SK-N-SH treated with all-trans-retinoic acid at 6 μM for 48 hours (cell line): ENCODE results near the gene RRAGB.

ENCODE experiments used
- ATAC-seq: fragments of 200-7000 bp; cut with Tn5 transposase; 3 replicates; pipeline ENCODE4 v1.9.1; 2020; ENCODE audit warnings: mild to moderate bottlenecking, moderate library complexity
- ARNTL ChIP-seq: fragments of 450-650 bp; formaldehyde crosslinking; IDR thresholded peaks from 2 replicates; pipeline ENCODE4 v1.5.0; 2020; ENCODE audit warnings: low read depth, mild to moderate bottlenecking, moderate library complexity, borderline replicate concordance
- BACH2 ChIP-seq: fragments of 250-450 bp; sonication (Bioruptor Pico); IDR thresholded peaks from 2 replicates; pipeline ENCODE4 v1.9.0; 2021; ENCODE audit warnings: mild to moderate bottlenecking, borderline replicate concordance
- CSDC2 ChIP-seq: fragments of 250-450 bp; sonication (Bioruptor Pico); IDR thresholded peaks from 2 replicates; pipeline ENCODE4 v1.5.0; 2020; ENCODE audit warnings: mild to moderate bottlenecking, moderate library complexity
- ESRRG ChIP-seq: fragments of 250-450 bp; sonication (Bioruptor Pico); IDR thresholded peaks from 2 replicates; pipeline ENCODE4 v1.6.1; 2021; ENCODE audit warnings: mild to moderate bottlenecking
- GLIS3 ChIP-seq: fragments of 250-450 bp; sonication (Bioruptor Pico); IDR thresholded peaks from 2 replicates; pipeline ENCODE4 v1.5.0; 2020; ENCODE audit warnings: mild to moderate bottlenecking, moderate library complexity
- ISL1 ChIP-seq: fragments of 250-450 bp; sonication (Bioruptor Pico); IDR thresholded peaks from 2 replicates; pipeline ENCODE4 v2.1.2; 2022; ENCODE audit warnings: mild to moderate bottlenecking, moderate library complexity
- OSR1 ChIP-seq: fragments of 250-450 bp; sonication (Bioruptor Pico); IDR thresholded peaks from 2 replicates; pipeline ENCODE4 v1.8.0; 2022; ENCODE audit warnings: moderate library complexity, mild to moderate bottlenecking, inconsistent platforms
- PPARA ChIP-seq: fragments of 250-450 bp; sonication (Bioruptor Pico); IDR thresholded peaks from 2 replicates; pipeline ENCODE4 v1.5.0; 2020; ENCODE audit warnings: mild to moderate bottlenecking, borderline replicate concordance
- RARB ChIP-seq: fragments of 250-450 bp; sonication (Bioruptor Pico); IDR thresholded peaks from 2 replicates; pipeline ENCODE4 v1.8.0; 2021; ENCODE audit warnings: mild to moderate bottlenecking, moderate library complexity
- SNAI2 ChIP-seq: fragments of 250-450 bp; sonication (Bioruptor Pico); IDR thresholded peaks from 2 replicates; pipeline ENCODE4 v1.5.0; 2020; ENCODE audit warnings: mild to moderate bottlenecking, moderate library complexity
- TCF4 ChIP-seq: fragments of 250-450 bp; sonication (Bioruptor Pico); IDR thresholded peaks from 2 replicates; pipeline ENCODE4 v1.8.0; 2021; ENCODE audit warnings: mild to moderate bottlenecking, moderate library complexity, borderline replicate concordance
- TOX ChIP-seq: fragments of 250-450 bp; sonication (Bioruptor Pico); IDR thresholded peaks from 2 replicates; pipeline ENCODE4 v1.8.0; 2021; ENCODE audit warnings: mild to moderate bottlenecking, moderate library complexity, borderline replicate concordance
- ZC3H10 ChIP-seq: fragments of 250-450 bp; sonication (Bioruptor Pico); IDR thresholded peaks from 2 replicates; pipeline ENCODE4 v1.5.1; 2021; ENCODE audit warnings: mild to moderate bottlenecking, moderate library complexity
- ZFP30 ChIP-seq: fragments of 450-650 bp; formaldehyde crosslinking; IDR thresholded peaks from 2 replicates; pipeline ENCODE4 v1.5.0; 2022; ENCODE audit warnings: mild to moderate bottlenecking, moderate library complexity
- ZNF565 ChIP-seq: fragments of 450-650 bp; formaldehyde crosslinking; conservative IDR thresholded peaks from 2 replicates; pipeline ENCODE4 v1.5.0; 2020; ENCODE audit warnings: low read depth, mild to moderate bottlenecking, moderate library complexity
- ZNF70 ChIP-seq: fragments of 450-650 bp; formaldehyde crosslinking; IDR thresholded peaks from 2 replicates; pipeline ENCODE4 v1.5.0; 2020; ENCODE audit warnings: mild to moderate bottlenecking, moderate library complexity
- ZNF8 ChIP-seq: fragments of 450-650 bp; formaldehyde crosslinking; IDR thresholded peaks from 2 replicates; pipeline ENCODE4 v1.5.0; 2020; ENCODE audit warnings: mild to moderate bottlenecking, moderate library complexity
- TF ChIP-seq, protein P1 (sequence below): fragments of 250-450 bp; sonication (Bioruptor Pico); IDR thresholded peaks from 2 replicates; pipeline ENCODE4 v1.8.0; 2020; ENCODE audit warnings: mild to moderate bottlenecking, moderate library complexity, borderline replicate concordance
- TF ChIP-seq, protein P2 (sequence below): fragments of 250-450 bp; sonication (Bioruptor Pico); IDR thresholded peaks from 2 replicates; pipeline ENCODE4 v1.5.1; 2020; ENCODE audit warnings: low read depth, mild to moderate bottlenecking, moderate library complexity
- TF ChIP-seq, protein P3 (sequence below): fragments of 250-450 bp; sonication (Bioruptor Pico); IDR thresholded peaks from 2 replicates; pipeline ENCODE4 v1.5.0; 2020; ENCODE audit warnings: mild to moderate bottlenecking, moderate library complexity
- TF ChIP-seq, protein P4 (sequence below): fragments of 250-450 bp; sonication (Bioruptor Pico); IDR thresholded peaks from 2 replicates; pipeline ENCODE4 v1.8.0; 2021; ENCODE audit warnings: low read depth, mild to moderate bottlenecking, moderate library complexity, borderline replicate concordance

The RRAGB gene

DNA sequence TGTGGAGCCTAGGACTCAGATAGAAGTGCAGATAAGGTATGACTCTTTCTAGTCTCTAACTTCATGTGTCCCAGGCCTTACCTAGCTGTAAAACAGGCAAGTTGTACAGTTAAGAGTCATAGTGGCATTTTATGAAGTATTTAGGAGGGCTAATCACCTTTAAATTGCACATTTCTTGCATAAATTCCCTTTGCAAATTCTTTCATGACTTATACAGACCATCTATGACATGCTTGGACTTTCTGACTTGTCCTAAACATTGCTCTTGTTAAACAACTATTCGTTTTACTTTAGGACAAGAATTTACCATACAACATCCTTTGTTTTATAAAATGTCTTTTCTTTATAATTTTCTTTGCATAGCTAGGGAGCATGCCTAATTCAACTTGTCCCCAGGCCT, 7.8 kb upstream of the RRAGB start:
- TF ChIP-seq TOX (CRISPR knock-in tag) (no peak), SNAI2 (CRISPR knock-in tag) (no peak), ARNTL (CRISPR knock-in tag) (no peak), ESRRG (no peak), OSR1 (CRISPR knock-in tag) (no peak), BACH2 (CRISPR knock-in tag) (no peak), RARB (CRISPR knock-in tag) (no peak), ISL1 (CRISPR knock-in tag) (no peak), TCF4 (CRISPR knock-in tag) (no peak)
- TF ChIP-seq, protein P1, sequence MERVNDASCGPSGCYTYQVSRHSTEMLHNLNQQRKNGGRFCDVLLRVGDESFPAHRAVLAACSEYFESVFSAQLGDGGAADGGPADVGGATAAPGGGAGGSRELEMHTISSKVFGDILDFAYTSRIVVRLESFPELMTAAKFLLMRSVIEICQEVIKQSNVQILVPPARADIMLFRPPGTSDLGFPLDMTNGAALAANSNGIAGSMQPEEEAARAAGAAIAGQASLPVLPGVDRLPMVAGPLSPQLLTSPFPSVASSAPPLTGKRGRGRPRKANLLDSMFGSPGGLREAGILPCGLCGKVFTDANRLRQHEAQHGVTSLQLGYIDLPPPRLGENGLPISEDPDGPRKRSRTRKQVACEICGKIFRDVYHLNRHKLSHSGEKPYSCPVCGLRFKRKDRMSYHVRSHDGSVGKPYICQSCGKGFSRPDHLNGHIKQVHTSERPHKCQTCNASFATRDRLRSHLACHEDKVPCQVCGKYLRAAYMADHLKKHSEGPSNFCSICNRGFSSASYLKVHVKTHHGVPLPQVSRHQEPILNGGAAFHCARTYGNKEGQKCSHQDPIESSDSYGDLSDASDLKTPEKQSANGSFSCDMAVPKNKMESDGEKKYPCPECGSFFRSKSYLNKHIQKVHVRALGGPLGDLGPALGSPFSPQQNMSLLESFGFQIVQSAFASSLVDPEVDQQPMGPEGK (CRISPR knock-in tag) = no peak
- TF ChIP-seq, protein P2, sequence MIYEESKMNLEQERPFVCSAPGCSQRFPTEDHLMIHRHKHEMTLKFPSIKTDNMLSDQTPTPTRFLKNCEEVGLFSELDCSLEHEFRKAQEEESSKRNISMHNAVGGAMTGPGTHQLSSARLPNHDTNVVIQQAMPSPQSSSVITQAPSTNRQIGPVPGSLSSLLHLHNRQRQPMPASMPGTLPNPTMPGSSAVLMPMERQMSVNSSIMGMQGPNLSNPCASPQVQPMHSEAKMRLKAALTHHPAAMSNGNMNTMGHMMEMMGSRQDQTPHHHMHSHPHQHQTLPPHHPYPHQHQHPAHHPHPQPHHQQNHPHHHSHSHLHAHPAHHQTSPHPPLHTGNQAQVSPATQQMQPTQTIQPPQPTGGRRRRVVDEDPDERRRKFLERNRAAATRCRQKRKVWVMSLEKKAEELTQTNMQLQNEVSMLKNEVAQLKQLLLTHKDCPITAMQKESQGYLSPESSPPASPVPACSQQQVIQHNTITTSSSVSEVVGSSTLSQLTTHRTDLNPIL (CRISPR knock-in tag) = no peak

DNA sequence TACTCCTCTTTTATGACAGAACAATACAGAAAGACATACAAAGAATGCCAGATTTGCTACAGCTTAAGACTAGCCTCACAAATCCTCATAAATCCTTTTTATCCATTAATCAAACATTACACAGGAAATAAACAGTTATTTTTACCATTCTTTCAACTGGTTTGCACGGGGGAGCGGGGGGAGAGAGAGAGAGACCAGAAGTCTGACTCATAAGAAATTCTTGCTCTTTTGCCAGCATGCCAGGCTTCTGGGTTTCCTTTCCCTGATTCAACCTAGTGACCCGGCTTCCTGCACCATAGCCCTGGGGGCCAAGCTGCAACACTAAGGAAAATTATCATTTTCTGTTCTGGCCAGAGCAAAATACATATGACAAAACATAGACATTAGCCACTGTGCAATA, 6.8 kb upstream of the RRAGB start:
- TF ChIP-seq TCF4 (CRISPR knock-in tag) (no peak), CSDC2 (CRISPR knock-in tag) (no peak)
- ATAC-seq = peak; percentile 71

More for the DNA sequence above, 7.8 kb upstream of the RRAGB start:
- ATAC-seq = no peak

DNA sequence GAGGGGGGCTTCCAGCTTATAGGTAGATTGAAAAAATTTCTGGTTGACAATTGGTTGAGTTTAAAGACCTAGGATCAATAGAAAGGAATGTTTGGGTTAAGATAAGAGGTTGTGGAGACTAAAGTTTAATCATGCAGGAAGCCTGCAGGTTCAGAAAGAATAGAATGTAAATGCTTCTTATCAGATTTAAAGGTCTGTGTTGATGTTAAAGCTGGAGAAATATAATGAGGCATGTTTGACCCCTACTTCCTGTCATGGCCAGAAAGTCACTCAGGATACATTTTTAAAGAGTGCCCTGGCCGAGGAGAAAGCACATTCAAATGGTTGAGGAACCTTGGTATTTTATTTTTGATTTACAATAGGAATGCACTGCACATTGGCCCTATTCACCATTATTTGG, 3.9 kb upstream of the RRAGB start:
- no peak for ATAC-seq
- TF ChIP-seq, protein P2 (CRISPR knock-in tag) = no peak
- TF ChIP-seq SNAI2 (CRISPR knock-in tag) (no peak), OSR1 (CRISPR knock-in tag) (no peak), ZNF8 (CRISPR knock-in tag) (no peak), ESRRG (no peak), GLIS3 (CRISPR knock-in tag) (no peak), ZNF565 (CRISPR knock-in tag) (no peak), ZC3H10 (CRISPR knock-in tag) (no peak), TCF4 (CRISPR knock-in tag) (no peak), RARB (CRISPR knock-in tag) (no peak), TOX (CRISPR knock-in tag) (no peak)

DNA sequence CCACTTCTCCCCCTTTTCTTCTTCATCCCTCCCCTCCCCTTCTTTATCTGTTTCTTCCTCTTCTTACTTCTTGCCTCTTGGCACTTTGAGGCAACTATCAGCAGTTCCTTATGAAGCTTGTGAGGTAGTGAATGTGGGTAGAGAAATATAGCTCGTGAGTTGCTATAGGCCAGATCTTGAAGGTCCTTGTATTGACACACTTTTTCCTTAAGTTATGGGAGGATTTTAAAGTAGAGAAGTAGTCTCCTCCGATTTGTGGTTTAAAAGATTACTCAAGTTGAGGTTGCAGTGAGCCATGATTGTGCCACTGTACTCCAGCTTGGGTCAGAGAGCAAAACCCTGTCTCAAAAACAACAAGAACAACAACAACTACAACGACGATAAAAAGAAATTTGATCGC, 3.4 kb upstream of the RRAGB start:
- no peak for TF ChIP-seq BACH2 (CRISPR knock-in tag)
- TF ChIP-seq ISL1 (CRISPR knock-in tag) = no peak
- TF ChIP-seq ZFP30 (CRISPR knock-in tag) = no peak
- TF ChIP-seq, protein P1 (CRISPR knock-in tag) = no peak
- TF ChIP-seq, protein P3, sequence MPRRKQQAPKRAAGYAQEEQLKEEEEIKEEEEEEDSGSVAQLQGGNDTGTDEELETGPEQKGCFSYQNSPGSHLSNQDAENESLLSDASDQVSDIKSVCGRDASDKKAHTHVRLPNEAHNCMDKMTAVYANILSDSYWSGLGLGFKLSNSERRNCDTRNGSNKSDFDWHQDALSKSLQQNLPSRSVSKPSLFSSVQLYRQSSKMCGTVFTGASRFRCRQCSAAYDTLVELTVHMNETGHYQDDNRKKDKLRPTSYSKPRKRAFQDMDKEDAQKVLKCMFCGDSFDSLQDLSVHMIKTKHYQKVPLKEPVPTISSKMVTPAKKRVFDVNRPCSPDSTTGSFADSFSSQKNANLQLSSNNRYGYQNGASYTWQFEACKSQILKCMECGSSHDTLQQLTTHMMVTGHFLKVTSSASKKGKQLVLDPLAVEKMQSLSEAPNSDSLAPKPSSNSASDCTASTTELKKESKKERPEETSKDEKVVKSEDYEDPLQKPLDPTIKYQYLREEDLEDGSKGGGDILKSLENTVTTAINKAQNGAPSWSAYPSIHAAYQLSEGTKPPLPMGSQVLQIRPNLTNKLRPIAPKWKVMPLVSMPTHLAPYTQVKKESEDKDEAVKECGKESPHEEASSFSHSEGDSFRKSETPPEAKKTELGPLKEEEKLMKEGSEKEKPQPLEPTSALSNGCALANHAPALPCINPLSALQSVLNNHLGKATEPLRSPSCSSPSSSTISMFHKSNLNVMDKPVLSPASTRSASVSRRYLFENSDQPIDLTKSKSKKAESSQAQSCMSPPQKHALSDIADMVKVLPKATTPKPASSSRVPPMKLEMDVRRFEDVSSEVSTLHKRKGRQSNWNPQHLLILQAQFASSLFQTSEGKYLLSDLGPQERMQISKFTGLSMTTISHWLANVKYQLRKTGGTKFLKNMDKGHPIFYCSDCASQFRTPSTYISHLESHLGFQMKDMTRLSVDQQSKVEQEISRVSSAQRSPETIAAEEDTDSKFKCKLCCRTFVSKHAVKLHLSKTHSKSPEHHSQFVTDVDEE (CRISPR knock-in tag) = no peak
- TF ChIP-seq CSDC2 (CRISPR knock-in tag) = no peak
- no peak for TF ChIP-seq ZNF70
- no peak for TF ChIP-seq PPARA (CRISPR knock-in tag)
- TF ChIP-seq TOX (CRISPR knock-in tag) = no peak
- TF ChIP-seq, protein P2 (CRISPR knock-in tag) = no peak
- no peak for TF ChIP-seq GLIS3 (CRISPR knock-in tag)
- TF ChIP-seq, protein P4, sequence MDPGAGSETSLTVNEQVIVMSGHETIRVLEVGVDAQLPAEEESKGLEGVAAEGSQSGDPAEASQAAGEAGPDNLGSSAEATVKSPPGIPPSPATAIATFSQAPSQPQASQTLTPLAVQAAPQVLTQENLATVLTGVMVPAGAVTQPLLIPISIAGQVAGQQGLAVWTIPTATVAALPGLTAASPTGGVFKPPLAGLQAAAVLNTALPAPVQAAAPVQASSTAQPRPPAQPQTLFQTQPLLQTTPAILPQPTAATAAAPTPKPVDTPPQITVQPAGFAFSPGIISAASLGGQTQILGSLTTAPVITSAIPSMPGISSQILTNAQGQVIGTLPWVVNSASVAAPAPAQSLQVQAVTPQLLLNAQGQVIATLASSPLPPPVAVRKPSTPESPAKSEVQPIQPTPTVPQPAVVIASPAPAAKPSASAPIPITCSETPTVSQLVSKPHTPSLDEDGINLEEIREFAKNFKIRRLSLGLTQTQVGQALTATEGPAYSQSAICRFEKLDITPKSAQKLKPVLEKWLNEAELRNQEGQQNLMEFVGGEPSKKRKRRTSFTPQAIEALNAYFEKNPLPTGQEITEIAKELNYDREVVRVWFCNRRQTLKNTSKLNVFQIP (CRISPR knock-in tag) = no peak
- no peak for TF ChIP-seq OSR1 (CRISPR knock-in tag)
- TF ChIP-seq TCF4 (CRISPR knock-in tag) = no peak
- ATAC-seq = no peak
